H1 (cell line): ENCODE data around the gene NUB1. TPM values are rescaled to one million over a fixed set of nuclear protein-coding genes. Genes with fewer than 3 reads are reported as not detected.
A peak's percentile ranks its signal among the peaks of the same experiment; 100 is the strongest.

Experiments
- CTCF ChIA-PET: fragments of 300-600 bp; sonication (Branson Sonifier 250); formaldehyde crosslinking; loops from one replicate; lab custom pipeline; 2021; ENCODE audit not compliant: partially characterized antibody; lab: Charles Lee
- POLR2A ChIA-PET: fragments of 300-600 bp; sonication (Branson Sonifier 250); formaldehyde crosslinking; loops from one replicate; lab custom pipeline; 2021; ENCODE audit warnings: inconsistent platforms; ENCODE audit not compliant: partially characterized antibody; lab: Charles Lee
- DNase-seq, 2 experiments: peaks; one replicate each; pipeline versions ENCODE4 v3.0.0 to v3.0.0-alpha.2; 2010 to 2022; ENCODE audit warnings: low spot score in 2 of 2, low read depth in 1 of 2, mixed read lengths in 1 of 2
- FAIRE-seq: peaks from 2 replicates; lab custom pipeline; 2011; peaks lifted over from hg19 to GRCh38; lab: Jason Lieb, UNC
- H2AFZ ChIP-seq: 2 replicates; pipeline ENCODE4 v1.8.1; 2012; ENCODE audit warnings: low read length, inconsistent platforms
- H2AK5ac ChIP-seq: 2 replicates; pipeline ENCODE4 v1.6.1; 2013; ENCODE audit warnings: low read depth, low read length
- H2BK120ac ChIP-seq: replicated peaks from 2 replicates; pipeline ENCODE3; 2013; ENCODE audit warnings: low read depth, low read length, inconsistent platforms
- H2BK12ac ChIP-seq: 2 replicates; pipeline ENCODE4 v1.6.1; 2013; ENCODE audit warnings: low read depth, low read length
- H2BK15ac ChIP-seq: 2 replicates; pipeline ENCODE4 v1.6.1; 2013; ENCODE audit warnings: low read length
- H2BK20ac ChIP-seq: 2 replicates; pipeline ENCODE4 v1.6.1; 2013; ENCODE audit warnings: low read length
- H2BK5ac ChIP-seq: 2 replicates; pipeline ENCODE4 v1.6.1; 2013; ENCODE audit warnings: low read depth, low read length
- H3K14ac ChIP-seq: 2 replicates; pipeline ENCODE4 v1.6.1; 2013; ENCODE audit warnings: inconsistent platforms; ENCODE audit not compliant: insufficient read length
- H3K18ac ChIP-seq: 2 replicates; pipeline ENCODE4 v1.6.1; 2013; ENCODE audit warnings: low read length; ENCODE audit errors: extremely low read depth
- H3K23ac ChIP-seq: 2 replicates; pipeline ENCODE4 v1.6.1; 2013; ENCODE audit warnings: inconsistent platforms; ENCODE audit not compliant: insufficient read length
- H3K23me2 ChIP-seq: 2 replicates; pipeline ENCODE4 v1.6.1; 2013; ENCODE audit warnings: low read depth, low read length
- H3K27ac ChIP-seq: 2 replicates; pipeline ENCODE4 v1.6.1; 2011; ENCODE audit warnings: low read depth, low read length, inconsistent platforms
- H3K27me3 ChIP-seq, 4 experiments: replicated peaks in 1 of 4; 1 replicate in 1 of 4; 2 replicates in 3 of 4; pipeline versions ENCODE4 v1.6.1 to v1.8.1; 2011 to 2013; ENCODE audit warnings: low read length in 3 of 4, mild to moderate bottlenecking in 3 of 4, inconsistent platforms in 2 of 4, mixed read lengths in 2 of 4, moderate library complexity in 1 of 4; ENCODE audit not compliant: control insufficient read depth in 3 of 4, insufficient read depth in 3 of 4; ENCODE audit errors: extremely low read depth in 1 of 4
- H3K36me3 ChIP-seq, 4 experiments: 2 replicates each; pipeline versions ENCODE4 v1.6.1 to v1.8.1; 2011 to 2013; ENCODE audit warnings: mild to moderate bottlenecking in 4 of 4, low read length in 3 of 4, moderate library complexity in 2 of 4, control low read depth in 1 of 4, inconsistent platforms in 1 of 4; ENCODE audit not compliant: insufficient read depth in 4 of 4, control insufficient read depth in 2 of 4
- H3K4ac ChIP-seq: replicated peaks from 2 replicates; pipeline ENCODE3; 2013; ENCODE audit warnings: low read length, low read depth, mixed read lengths, inconsistent platforms; ENCODE audit not compliant: insufficient read length
- H3K4me1 ChIP-seq, 4 experiments: replicated peaks in 1 of 4; 1 replicate in 1 of 4; 2 replicates in 3 of 4; pipeline versions ENCODE4 v1.6.1 to v1.8.1; 2011 to 2013; ENCODE audit warnings: low read length in 3 of 4, inconsistent platforms in 2 of 4, mixed read lengths in 1 of 4; ENCODE audit not compliant: insufficient read depth in 4 of 4, control insufficient read depth in 3 of 4
- H3K4me2 ChIP-seq, 2 experiments: 2 replicates each; pipeline versions ENCODE4 v1.6.1 to v1.8.1; 2011 to 2013; ENCODE audit warnings: low read depth in 2 of 2, low read length in 2 of 2, control low read depth in 1 of 2, inconsistent platforms in 1 of 2, mild to moderate bottlenecking in 1 of 2; ENCODE audit not compliant: insufficient read depth in 1 of 2
- H3K4me3 ChIP-seq, 4 experiments: fragments of 200-600, 300-600 bp in 1 of 4; sonication (generic), shearing (Covaris generic), sonication (Bioruptor Twin) in 1 of 4; 2 replicates each; pipeline versions ENCODE4 v1.5.1 to v1.8.1; 2011 to 2016; ENCODE audit warnings: low read length in 4 of 4, low read depth in 3 of 4, control low read depth in 2 of 4, inconsistent platforms in 2 of 4, mild to moderate bottlenecking in 2 of 4, mixed read lengths in 1 of 4, moderate library complexity in 1 of 4; ENCODE audit not compliant: insufficient read depth in 2 of 4; ENCODE audit errors: extremely low read depth in 1 of 4
- H3K56ac ChIP-seq: replicated peaks from 2 replicates; pipeline ENCODE3; 2013; ENCODE audit warnings: low read depth, mild to moderate bottlenecking, mixed read lengths, low read length, inconsistent platforms; ENCODE audit not compliant: insufficient read length
- H3K79me1 ChIP-seq: 2 replicates; pipeline ENCODE4 v1.6.1; 2013; ENCODE audit warnings: low read depth, low read length, control low read depth
- H3K79me2 ChIP-seq, 2 experiments: 2 replicates each; pipeline versions ENCODE4 v1.6.1 to v1.8.1; 2012 to 2013; ENCODE audit warnings: low read length in 2 of 2, mild to moderate bottlenecking in 2 of 2, inconsistent platforms in 1 of 2; ENCODE audit not compliant: insufficient read depth in 2 of 2, control insufficient read depth in 1 of 2
- H3K9ac ChIP-seq, 4 experiments: replicated peaks in 1 of 4; 1 replicate in 1 of 4; 2 replicates in 3 of 4; pipeline versions ENCODE4 v1.6.1 to v1.8.1; 2011 to 2013; ENCODE audit warnings: low read depth in 3 of 4, low read length in 3 of 4, control low read depth in 2 of 4, mild to moderate bottlenecking in 2 of 4, moderate library complexity in 2 of 4, inconsistent platforms in 1 of 4; ENCODE audit errors: extremely low read depth in 1 of 4
- H3K9me3 ChIP-seq, 2 experiments: 2 replicates each; pipeline versions ENCODE4 v1.6.1 to v1.8.1; 2012 to 2013; ENCODE audit warnings: mild to moderate bottlenecking in 2 of 2, moderate library complexity in 2 of 2, control low read depth in 1 of 2, inconsistent platforms in 1 of 2, low read depth in 1 of 2, low read length in 1 of 2, mixed read lengths in 1 of 2; ENCODE audit not compliant: insufficient read depth in 2 of 2
- H4K20me1 ChIP-seq, 2 experiments: replicated peaks in 1 of 2; 2 replicates each; pipeline versions ENCODE3 to v1.8.1; 2011 to 2013; ENCODE audit warnings: inconsistent platforms in 2 of 2, low read length in 2 of 2, mild to moderate bottlenecking in 1 of 2; ENCODE audit not compliant: insufficient read depth in 2 of 2, control insufficient read depth in 1 of 2
- H4K5ac ChIP-seq: 2 replicates; pipeline ENCODE4 v1.6.1; 2013; ENCODE audit warnings: low read length, low read depth, mixed read lengths, inconsistent platforms; ENCODE audit not compliant: insufficient read length
- H4K8ac ChIP-seq: 2 replicates; pipeline ENCODE4 v1.8.0; 2013; ENCODE audit warnings: mild to moderate bottlenecking, moderate library complexity, low read length, inconsistent platforms; ENCODE audit not compliant: insufficient read depth; ENCODE audit errors: extremely low read depth
- H4K91ac ChIP-seq: replicated peaks from 2 replicates; pipeline ENCODE3; 2013; ENCODE audit warnings: low read length, mixed read lengths, inconsistent platforms; ENCODE audit not compliant: insufficient read length
- POLR2AphosphoS5 ChIP-seq: IDR thresholded peaks from 2 replicates; pipeline ENCODE4 v1.6.1; 2011; ENCODE audit warnings: low read depth, low read length
- RAD21 ChIP-seq, 2 experiments: IDR thresholded peaks in 1 of 2; conservative IDR thresholded peaks in 1 of 2; 2 replicates each; pipeline ENCODE4 v1.6.1; 2011; ENCODE audit warnings: low read depth in 2 of 2, low read length in 2 of 2, improper control_type of control experiment in 1 of 2, inconsistent platforms in 1 of 2, mild to moderate bottlenecking in 1 of 2, moderate library complexity in 1 of 2
- SRF ChIP-seq: IDR thresholded peaks from 2 replicates; pipeline ENCODE4 v1.6.1; 2011; ENCODE audit warnings: mild to moderate bottlenecking, low read depth, low read length, moderate library complexity
- WGBS, 2 experiments: shearing (Covaris generic) in 1 of 2; methylation state at CpG; one replicate each; pipeline versions ENCODE4 v1.1.6 to v1.1.7; 2013 to 2015; ENCODE audit warnings: low lambda C conversion rate in 2 of 2, mixed read lengths in 2 of 2, inconsistent platforms in 1 of 2, low coverage in 1 of 2, missing lambda C conversion rate in 1 of 2; ENCODE audit not compliant: insufficient replicate concordance in 2 of 2, insufficient coverage in 1 of 2, insufficient read length in 1 of 2; ENCODE audit errors: extremely low coverage in 1 of 2, missing lambda C conversion rate in 1 of 2; 5-methylcytosine and 5-hydroxymethylcytosine counted together
- polyA plus RNA-seq, 7 experiments: library from polyadenylated mRNA; depleted of rRNA in 3 of 7; stranded (reverse) in 5 of 7; unstranded in 2 of 7; fragments of >200 nt in 5 of 7; fragments of 200-250 nt in 2 of 7; gene quantifications; 1 replicate in 5 of 7; 2 replicates in 1 of 7; 4 replicates in 1 of 7; pipeline versions ENCODE4 v1.2.1 to v1.2.3, GENCODE V29; 2011 to 2013; ENCODE audit warnings: missing spikeins in 2 of 7, mixed read lengths in 2 of 7
- total RNA-seq: library from RNA; stranded (reverse); fragmentation: NEBNext Ultra II Directional; extraction: Animal tissue kit (Norgen Biotek cat#: 25700); gene quantifications from 2 replicates; pipeline ENCODE4 v1.2.1, GENCODE V29; 2021

The NUB1 gene
- total and polyA plus RNA-seq, 2 of the 8 experiments (the other 6 are each of a cell fraction or from before 2014, with no cell fraction given) = 22.1 to 43.5 TPM

DNA sequence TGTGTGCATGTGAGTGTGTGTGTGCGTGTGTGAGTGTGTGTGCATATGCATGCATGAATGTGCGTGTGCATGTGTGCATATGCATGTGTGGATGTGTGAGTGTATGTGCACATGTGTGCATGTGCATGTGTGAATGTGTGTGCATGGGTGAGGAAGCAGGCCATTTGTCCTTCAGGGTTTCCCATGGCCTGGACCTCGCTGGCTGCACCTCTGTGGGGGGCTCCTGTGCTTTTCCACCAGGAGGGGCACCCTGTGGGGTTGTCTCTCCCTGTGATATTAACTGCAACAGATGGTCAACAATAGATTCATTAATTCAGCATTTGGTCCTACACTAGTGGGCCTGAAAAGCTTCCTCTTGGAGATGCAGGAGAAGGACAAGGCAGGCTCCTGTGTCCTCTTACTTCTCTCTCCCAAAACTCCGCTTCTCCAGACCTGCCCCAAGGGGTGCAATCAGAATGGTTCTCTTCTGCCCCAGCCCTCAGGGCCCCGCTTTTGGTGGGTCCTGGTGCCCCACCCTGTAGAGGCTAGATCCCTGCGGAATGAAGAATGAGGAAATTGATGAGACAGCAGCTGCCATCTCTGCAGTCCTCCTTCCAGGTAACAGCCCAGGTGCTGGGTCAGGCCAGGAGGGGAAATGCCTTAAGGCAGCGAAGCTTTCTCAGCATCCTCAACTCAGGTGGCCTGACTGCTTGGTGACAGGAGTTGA lies 41.5 kb upstream of the NUB1 start:
- Histone ChIP-seq H2AFZ (no peak overlapping the region), H4K91ac (peak overlapping the region; percentile 22), H2AK5ac (peak overlapping the region; percentile 55; the same call in 1 of the 2 replicates), H3K79me2 (no peaks in the 10 kb centered on the region), H3K9me3 (0 out of 4 replicates have a peak, but pooled peaks cover 0 to 3% of the 10 kb centered on the region in 2 experiments), H2BK120ac (no peak overlapping the region), H2BK5ac (no peak overlapping the region), H3K4ac (no peak overlapping the region), H3K14ac (no peak overlapping the region), H3K18ac (no peak overlapping the region), H3K79me1 (no peaks in the 10 kb centered on the region), H2BK12ac (peak overlapping the region; percentile 27; the same call in 1 of the 2 replicates), H3K56ac (no peak overlapping the region), H3K27me3 (peaks cover 0 to 11% (median 2%) of the 10 kb centered on the region in 4 experiments; a peak in 5 of 7 replicates), H4K8ac (no peak overlapping the region), H3K23me2 (peaks cover 8% of the 10 kb centered on the region), H4K5ac (no peak overlapping the region), H2BK15ac (no peak overlapping the region), H3K27ac (no peak overlapping the region), H3K4me3 (no peak overlapping the region), H3K4me2 (no peak overlapping the region), H3K9ac (no peak overlapping the region), H3K23ac (no peak overlapping the region), H3K4me1 (peaks cover 0 to 3% (median 2%) of the 10 kb centered on the region in 4 experiments; a peak in 4 of 7 replicates), H2BK20ac (no peak overlapping the region), H3K36me3 (no peaks in the 10 kb centered on the region; a peak in 1 of 8 replicates), H4K20me1 (peaks cover 0 to 6% of the 10 kb centered on the region in 2 experiments)
- ChIA-PET POLR2A (no interaction called here), CTCF (interaction anchor here (0.8 to 3.6 kb wide), 4 partner anchors 11 to 118 kb away, joined by 3 to 14 read pairs (median 10); no protein-coding TSS in a partner anchor)
- FAIRE-seq = no peak
- WGBS, 2 experiments = 88% methylated on average over 7 of the region's 7 CpGs; no CpG with 5 or more reads in 1 of the 2 experiments
- no peak for DNase-seq
- TF ChIP-seq RAD21 (IDR thresholded peaks at IDR 0.05 in 1 of 2, conservative IDR thresholded peaks at IDR 0.05 in 1 of 2; ENCODE audit: low read depth in 2 of 2, low read length in 2 of 2) (no peak), SRF (no peak), POLR2AphosphoS5 (no peak)
